Measurements from ENCODE around the gene FAM98A. TPM values are rescaled to one million over a fixed set of nuclear protein-coding genes. Genes with fewer than 3 reads are reported as not detected.

The FAM98A gene
- total and polyA plus RNA-seq, 10 of the 15 experiments (the other 5 are each of a cell fraction or from before 2014, with no cell fraction given) = 29.7 to 231 (median 80.2) TPM

DNA sequence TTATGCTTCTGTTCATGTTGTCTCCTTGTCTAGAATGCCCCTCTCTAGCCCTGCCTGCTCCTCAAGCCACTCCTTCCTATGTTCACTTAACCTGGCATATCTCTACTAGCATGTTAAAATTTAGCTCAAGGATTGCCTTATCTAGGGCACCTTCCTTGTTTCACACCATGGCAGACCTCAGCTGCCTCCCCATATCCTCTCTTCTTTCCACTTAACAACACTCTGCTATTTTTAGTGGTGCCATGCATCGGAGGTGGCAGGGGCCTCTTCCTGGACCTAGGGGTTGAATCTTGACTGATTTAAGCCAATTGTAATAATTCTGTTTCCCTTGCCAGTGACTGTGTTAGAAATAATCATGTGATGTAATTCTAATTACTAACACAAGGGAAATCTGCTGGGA, 36.9 kb upstream of the FAM98A start (continued):
- TF ChIP-seq, protein P1, sequence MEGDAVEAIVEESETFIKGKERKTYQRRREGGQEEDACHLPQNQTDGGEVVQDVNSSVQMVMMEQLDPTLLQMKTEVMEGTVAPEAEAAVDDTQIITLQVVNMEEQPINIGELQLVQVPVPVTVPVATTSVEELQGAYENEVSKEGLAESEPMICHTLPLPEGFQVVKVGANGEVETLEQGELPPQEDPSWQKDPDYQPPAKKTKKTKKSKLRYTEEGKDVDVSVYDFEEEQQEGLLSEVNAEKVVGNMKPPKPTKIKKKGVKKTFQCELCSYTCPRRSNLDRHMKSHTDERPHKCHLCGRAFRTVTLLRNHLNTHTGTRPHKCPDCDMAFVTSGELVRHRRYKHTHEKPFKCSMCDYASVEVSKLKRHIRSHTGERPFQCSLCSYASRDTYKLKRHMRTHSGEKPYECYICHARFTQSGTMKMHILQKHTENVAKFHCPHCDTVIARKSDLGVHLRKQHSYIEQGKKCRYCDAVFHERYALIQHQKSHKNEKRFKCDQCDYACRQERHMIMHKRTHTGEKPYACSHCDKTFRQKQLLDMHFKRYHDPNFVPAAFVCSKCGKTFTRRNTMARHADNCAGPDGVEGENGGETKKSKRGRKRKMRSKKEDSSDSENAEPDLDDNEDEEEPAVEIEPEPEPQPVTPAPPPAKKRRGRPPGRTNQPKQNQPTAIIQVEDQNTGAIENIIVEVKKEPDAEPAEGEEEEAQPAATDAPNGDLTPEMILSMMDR (IDR thresholded peaks at IDR 0.05 in 2 of 3, conservative IDR thresholded peaks at IDR 0.05 in 1 of 3; ENCODE audit: control insufficient read depth in 2 of 3, extremely low read depth in 1 of 3, insufficient read depth in 1 of 3, low read depth in 3 of 3, low read length in 3 of 3) = no peak
- TF ChIP-seq KAT2A (conservative IDR thresholded peaks at IDR 0.05; ENCODE audit: control insufficient read depth, low read depth, low read length) (no peak), IKZF2 (IDR thresholded peaks at IDR 0.05) (no peak), CEBPB (IDR thresholded peaks at IDR 0.05; ENCODE audit: borderline replicate concordance in 1 of 2, low read depth in 2 of 2, low read length in 2 of 2) (no peak), RAD21 (IDR thresholded peaks at IDR 0.05; ENCODE audit: insufficient read depth, low read depth, low read length) (no peak)

DNA sequence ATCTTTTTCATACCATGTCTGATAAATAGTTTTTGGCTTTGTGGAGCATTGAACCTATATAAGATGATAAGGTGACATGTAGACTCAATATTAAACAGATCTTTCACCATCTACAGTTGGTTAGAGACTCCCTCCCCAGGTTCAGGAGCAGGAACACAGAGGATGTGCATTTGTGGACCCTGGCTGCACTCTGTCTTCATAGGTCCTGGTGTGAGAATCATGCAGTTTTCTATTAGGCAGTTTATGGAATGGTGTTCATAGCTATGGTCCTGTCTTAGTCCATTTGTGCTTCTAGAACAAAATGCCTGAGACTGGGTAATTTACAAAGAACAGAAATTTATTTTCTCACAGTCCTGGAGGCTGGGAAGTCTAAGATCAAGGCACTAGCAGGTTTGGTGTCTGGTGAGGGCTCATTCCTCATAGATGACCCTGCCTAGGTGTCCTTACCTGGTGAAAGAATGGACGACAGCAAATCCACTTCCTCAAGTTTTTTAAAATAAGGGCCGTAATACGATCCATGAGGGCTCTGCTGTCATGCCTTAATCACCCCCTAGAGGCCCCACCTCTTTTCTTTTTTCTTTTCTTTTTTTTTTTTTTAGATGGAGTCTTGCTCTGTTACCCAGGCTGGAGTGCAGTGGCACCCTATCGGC, 35.3 kb upstream of the FAM98A start:
- no peak overlapping the region for H3K27ac ChIP-seq (ENCODE audit: control insufficient read depth, insufficient read depth)
- ATAC-seq (no peak), DNase-seq (ENCODE audit: low read depth, low spot score) (no peak), FAIRE-seq (no peak)
- ChIA-PET SMC1A (ENCODE audit: uncharacterized antibody, unreplicated experiment) (no interaction called here), CTCF (no interaction called here), RAD21 (ENCODE audit: unreplicated experiment) (no interaction called here), POLR2A (no interaction called here)
- no peaks in the 10 kb centered on the region for H3K27me3 ChIP-seq (replicated peaks in 1 of 2; ENCODE audit: control insufficient read depth in 2 of 2, insufficient read depth in 2 of 2, low read length in 1 of 2)
- H2AFZ ChIP-seq (ENCODE audit: control insufficient read depth, low read depth, low read length) = no peak overlapping the region
- H3K9ac ChIP-seq (ENCODE audit: control insufficient read depth, insufficient read depth, low read length) = no peak overlapping the region
- intact Hi-C loops (cut with micrococcal nuclease; ENCODE audit: unreplicated experiment) (no loop called here), in situ Hi-C loops (cut with MboI) (no loop called here)
- H3K79me2 ChIP-seq (ENCODE audit: control insufficient read depth, insufficient read depth, low read length) = no peaks in the 10 kb centered on the region
- TF ChIP-seq HDAC6 (IDR thresholded peaks at IDR 0.05; ENCODE audit: unreplicated experiment) = no peak
- no TSS peak for BruUV-seq (replicated peaks)
- H3K4me1 ChIP-seq (ENCODE audit: control insufficient read depth, insufficient read depth, low read length) = no peaks in the 10 kb centered on the region
- no peaks in the 10 kb centered on the region for H3K9me3 ChIP-seq (replicated peaks; ENCODE audit: control insufficient read depth, insufficient read depth, low read length)
- H3K4me2 ChIP-seq (ENCODE audit: control insufficient read depth, insufficient read depth) = no peak overlapping the region
- no peaks in the 10 kb centered on the region for H4K20me1 ChIP-seq (ENCODE audit: control insufficient read depth, insufficient read depth)
- H3K4me3 ChIP-seq = no peak overlapping the region
- WGBS (ENCODE audit: insufficient coverage, insufficient replicate concordance, low lambda C conversion rate, missing lambda C conversion rate) = 68% methylated on average over 4 of the region's 4 CpGs
- no peaks in the 10 kb centered on the region for H3K36me3 ChIP-seq (ENCODE audit: control insufficient read depth in 2 of 2, insufficient read depth in 2 of 2, low read length in 1 of 2)
